Measurements from ENCODE around the gene TSPO2. TPM values are rescaled to one million over a fixed set of nuclear protein-coding genes. Genes with fewer than 3 reads are reported as not detected.

The TSPO2 gene
- total and polyA plus RNA-seq, 2 of the 13 experiments (the other 11 are each of a cell fraction or from before 2014, with no cell fraction given), result 0.55 TPM; not detected in 1

GRCh38 chr6:41071923-41072835, 29.9 kb downstream of the TSPO2 start, which contains the start of gene OARD1 (continued):
- TF ChIP-seq RNF219 (CRISPR knock-in tag; IDR thresholded peaks at IDR 0.05), result no peak
- peak; percentile 60; the same call in 1 of the 2 replicates for TF ChIP-seq ZNF367 (CRISPR knock-in tag; IDR thresholded peaks at IDR 0.05; ENCODE audit: borderline replicate concordance)
- TF ChIP-seq ZNF75D (CRISPR knock-in tag; IDR thresholded peaks at IDR 0.05; ENCODE audit: borderline replicate concordance), result no peak
- TF ChIP-seq ZNF800 (CRISPR knock-in tag; IDR thresholded peaks at IDR 0.05), result peak; percentile 53; the same call in 1 of the 2 replicates
- peak; percentile 93 for TF ChIP-seq THAP11 (CRISPR knock-in tag; IDR thresholded peaks at IDR 0.05)
- peak; percentile 41; the same call in 1 of the 2 replicates for TF ChIP-seq KLF15 (CRISPR knock-in tag; IDR thresholded peaks at IDR 0.05; ENCODE audit: borderline replicate concordance)
- no peak for TF ChIP-seq RXRB (CRISPR knock-in tag; IDR thresholded peaks at IDR 0.05; ENCODE audit: borderline replicate concordance)
- TF ChIP-seq SPEN (CRISPR knock-in tag; IDR thresholded peaks at IDR 0.05; ENCODE audit: low read depth), result peak; percentile 56
- TF ChIP-seq ZNF616 (CRISPR knock-in tag; IDR thresholded peaks at IDR 0.05; ENCODE audit: low read depth), result peak; percentile 18; the same call in 1 of the 2 replicates
- TF ChIP-seq TCF7 (IDR thresholded peaks at IDR 0.05; ENCODE audit: low read depth), result no peak
- TF ChIP-seq ZNF747 (CRISPR knock-in tag; IDR thresholded peaks at IDR 0.05; ENCODE audit: borderline replicate concordance), result peak; percentile 52; the same call in 1 of the 2 replicates
- no peak for TF ChIP-seq ERF (CRISPR knock-in tag; IDR thresholded peaks at IDR 0.05)
- TF ChIP-seq MZF1 (CRISPR knock-in tag; IDR thresholded peaks at IDR 0.05; ENCODE audit: borderline replicate concordance), result no peak
- peak; percentile 99 for TF ChIP-seq ZNF574 (CRISPR knock-in tag; IDR thresholded peaks at IDR 0.05)

All from HepG2 (cell line).